Activated CD4-positive, CD25-positive, alpha-beta regulatory T cell treated with anti-CD3 and anti-CD28 coated beads, Interleukin-2, amount 50 U/mL, for 24 hours (primary cell): ENCODE results near the gene SCG3.

ENCODE experiments used
- ATAC-seq, 2 donors: fragments of 150-1000 bp; cut with Tn5 transposase; one replicate each; pipeline ENCODE4 v1.10.0; 2021; ENCODE audit warnings: mild to moderate bottlenecking in 1 of 2, moderate library complexity in 1 of 2

The SCG3 gene

DNA sequence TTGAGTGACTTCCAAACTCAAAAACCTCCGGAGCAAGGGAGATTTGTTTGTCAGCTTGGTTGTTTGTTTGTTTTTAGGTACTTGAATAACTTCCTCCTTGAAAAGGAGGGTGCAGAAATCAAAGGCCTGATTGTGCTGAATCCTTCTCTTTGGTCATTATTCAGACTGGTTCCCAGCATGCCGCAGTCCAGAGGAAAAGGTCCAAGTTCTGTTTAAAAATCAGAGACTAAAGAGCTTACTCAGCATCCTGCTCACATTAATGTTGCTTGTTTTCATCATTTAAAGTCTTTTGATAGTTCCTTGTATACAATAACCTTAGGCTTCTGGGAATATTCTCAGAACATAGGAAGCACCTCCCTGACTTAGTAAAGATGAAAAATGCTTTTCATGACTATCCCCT, 982 bp upstream of the SCG3 start:
- no peak for ATAC-seq

DNA sequence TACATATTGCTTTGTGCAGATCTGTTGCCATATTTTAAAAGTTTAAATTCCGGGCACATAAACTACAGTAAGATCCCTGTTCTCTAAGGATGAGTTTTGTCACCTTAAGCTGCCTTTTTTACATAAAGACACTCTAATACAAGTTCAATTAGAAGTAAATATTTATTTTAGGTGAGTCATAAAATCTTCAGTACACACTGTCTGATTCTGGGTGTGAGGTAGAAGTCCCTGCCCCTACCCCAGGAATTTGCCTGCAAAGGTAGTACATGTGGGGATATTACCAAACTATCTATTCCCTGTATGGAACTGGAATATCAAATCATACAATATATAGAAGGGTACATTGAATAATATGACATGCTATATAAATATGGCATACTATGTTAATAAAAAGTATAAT, 6.3 kb downstream of the SCG3 start:
- no peak for ATAC-seq

DNA sequence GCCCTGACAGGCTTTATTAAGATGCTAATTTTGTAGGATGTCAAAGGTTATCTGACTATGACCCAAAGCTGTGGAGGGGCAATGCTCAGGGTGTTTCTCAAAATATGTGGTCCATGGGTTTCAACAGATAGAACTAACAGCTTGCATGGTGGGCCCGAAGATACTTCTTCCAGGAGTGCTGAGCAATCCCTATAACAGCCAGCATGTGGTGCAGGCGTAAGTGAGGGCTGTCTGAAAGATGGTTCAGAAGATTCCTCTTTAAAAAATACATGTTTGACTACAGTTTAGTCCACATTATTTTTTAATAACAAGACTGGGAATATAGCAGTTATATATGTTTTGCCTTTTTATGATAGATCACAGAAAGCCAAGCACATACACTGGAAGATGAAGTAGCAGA, 7.6 kb downstream of the SCG3 start:
- no peak for ATAC-seq

DNA sequence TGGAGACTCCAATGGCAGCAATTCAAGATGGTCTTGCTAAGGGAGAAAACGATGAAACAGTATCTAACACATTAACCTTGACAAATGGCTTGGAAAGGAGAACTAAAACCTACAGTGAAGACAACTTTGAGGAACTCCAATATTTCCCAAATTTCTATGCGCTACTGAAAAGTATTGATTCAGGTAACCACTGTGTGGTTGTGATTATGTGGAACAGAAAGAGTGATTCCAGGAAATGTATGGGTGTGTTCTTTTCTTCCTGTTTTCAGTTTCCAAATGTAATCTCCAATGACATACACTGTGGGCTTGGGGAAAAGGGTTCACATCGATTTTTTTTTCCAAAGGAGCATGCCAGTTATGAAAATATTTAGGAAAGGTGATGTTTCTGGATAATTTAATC, 10.9 kb downstream of the SCG3 start:
- ATAC-seq, result no peak

DNA sequence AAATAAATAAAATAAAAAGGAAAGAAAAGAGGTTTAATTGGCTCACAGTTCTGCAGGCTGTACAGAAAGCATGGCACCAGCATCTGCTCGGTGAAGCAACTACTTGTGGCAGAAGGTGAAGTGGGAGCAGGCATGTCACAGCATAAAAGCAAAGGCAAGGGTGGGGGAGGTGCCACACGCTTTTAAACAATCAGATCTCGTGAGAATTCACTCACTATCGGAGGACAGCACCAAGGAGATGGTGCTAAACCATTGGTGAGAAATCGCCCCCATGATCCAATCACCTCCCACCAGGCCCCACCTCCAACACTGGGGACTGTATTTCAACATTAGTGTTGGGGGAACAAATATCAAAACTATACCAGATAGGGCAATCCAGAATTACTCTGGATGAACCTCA, 15.3 kb downstream of the SCG3 start:
- ATAC-seq, result no peak

DNA sequence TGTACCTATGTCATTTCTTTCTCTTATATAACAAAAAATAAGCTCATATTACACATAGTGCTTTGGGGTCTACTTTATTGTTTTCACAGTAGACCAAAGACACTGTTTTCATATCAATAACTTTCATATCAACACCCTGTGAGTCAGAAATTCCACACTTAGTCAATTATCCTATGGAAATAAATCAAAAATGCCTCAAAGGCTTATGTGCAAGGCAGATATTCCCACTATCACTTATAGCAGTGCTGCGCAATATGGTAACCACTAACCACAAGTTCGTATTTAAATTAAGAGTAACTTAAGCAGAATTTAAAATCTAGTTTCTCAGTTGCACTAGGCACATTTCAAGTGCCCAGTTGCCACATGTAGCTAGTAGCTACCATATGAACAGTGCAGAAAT, 15.9 kb downstream of the SCG3 start:
- ATAC-seq, result no peak

DNA sequence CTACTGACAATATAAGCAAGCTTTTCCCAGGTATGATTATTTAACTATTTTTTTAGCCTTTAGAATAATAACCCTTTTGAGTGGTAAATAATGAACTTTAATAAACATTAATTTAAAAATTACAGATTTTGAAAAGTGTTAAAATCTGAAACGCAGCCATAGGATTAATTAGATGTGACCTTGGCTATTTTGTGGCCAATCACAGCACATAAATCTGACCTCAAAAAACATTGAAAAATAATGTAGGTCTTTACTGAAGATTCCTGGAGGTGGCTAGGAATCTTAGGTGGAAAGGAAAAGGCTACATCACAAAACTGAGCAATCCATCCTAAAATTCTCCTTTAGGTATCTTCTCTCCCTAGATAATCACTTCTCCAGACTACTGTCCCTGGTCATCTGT, 18.1 kb downstream of the SCG3 start:
- no peak for ATAC-seq

DNA sequence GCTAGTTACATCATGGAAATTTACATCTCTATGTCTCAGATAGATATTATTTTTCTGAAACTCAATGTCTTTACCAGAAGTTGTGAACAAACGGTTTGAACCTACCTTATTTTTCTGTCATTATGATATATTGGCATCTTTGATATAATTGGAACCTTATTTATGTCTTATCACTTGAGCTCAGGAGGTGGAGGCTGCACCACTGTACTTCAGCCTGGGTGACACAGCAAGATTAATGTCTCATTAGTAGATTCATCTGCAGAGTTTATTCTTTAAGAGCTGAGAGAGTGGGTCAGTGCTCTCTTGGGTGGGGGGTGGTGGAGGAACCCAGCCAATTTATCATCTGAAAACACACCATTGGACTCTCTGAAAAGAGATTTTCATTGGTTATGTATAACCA, 21.4 kb downstream of the SCG3 start:
- ATAC-seq, result no peak

DNA sequence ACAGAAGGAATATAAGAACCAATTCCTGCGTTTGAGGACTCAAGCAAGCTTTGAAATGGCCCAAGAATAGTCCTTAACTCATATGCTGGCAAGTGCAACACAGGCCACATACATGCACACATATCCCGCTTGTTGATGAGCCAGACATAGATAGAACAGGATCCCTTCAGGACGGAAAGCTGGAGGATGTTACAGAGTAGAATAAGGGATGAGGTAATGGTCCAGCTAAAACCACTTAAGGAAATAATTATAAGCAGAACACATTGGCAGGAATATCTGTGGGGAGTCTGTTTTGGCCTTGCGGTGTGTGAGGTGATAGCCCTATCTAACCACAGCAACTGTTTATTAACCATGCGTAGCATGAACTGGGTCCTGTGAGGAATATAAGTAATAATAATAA, 25.0 kb downstream of the SCG3 start:
- ATAC-seq, result no peak

DNA sequence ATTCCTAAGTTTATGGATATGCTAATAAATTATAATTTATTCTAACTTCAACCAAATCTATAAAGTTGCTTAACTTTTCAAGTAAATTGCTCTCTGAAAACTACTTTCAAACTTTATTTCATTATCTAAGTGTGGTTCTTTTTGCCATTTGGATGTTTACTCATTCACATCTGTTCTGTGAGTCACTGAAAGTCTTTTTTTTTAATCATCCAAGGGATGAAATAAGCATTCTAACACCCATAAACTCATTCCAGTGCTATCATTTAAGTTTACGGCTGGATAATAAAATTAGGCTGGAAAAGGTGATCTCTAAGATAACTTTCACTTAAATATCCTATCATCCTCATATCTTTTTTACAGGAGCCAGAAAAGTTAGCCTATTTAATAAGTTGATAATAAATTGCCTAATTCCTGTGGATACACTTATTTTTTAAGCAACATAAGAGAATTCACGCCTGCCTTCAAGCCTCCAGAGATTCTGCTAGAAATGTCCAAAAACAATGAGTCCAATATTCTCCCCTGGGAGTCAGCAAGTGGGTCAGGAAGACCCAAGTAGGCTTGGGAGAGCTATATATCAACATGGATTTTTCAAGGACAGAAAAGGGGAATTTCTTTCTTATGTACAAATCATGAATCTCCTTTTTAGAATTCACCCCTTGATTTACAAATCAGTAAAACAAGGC, 25.8 kb downstream of the SCG3 start:
- no peak for ATAC-seq

DNA sequence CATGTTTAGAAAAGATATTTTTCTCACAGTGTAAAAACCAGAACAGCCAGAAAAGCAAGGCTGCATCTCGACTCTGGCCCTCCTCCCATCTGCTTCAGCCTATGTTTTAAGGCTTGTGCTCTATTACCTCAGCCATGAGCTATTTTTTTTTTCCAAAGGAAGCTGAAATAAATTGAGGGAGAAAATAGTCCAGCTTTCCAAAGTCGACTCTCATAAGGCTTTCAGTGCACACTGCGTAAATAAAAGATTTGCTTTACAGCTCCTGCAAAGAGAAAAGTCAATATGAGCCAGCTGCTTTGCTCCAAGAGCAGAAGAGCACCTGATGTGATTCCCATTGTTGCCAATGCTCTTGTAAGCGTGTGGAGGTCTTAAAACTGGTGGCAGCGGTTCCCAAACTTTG, 26.7 kb downstream of the SCG3 start:
- no peak for ATAC-seq

DNA sequence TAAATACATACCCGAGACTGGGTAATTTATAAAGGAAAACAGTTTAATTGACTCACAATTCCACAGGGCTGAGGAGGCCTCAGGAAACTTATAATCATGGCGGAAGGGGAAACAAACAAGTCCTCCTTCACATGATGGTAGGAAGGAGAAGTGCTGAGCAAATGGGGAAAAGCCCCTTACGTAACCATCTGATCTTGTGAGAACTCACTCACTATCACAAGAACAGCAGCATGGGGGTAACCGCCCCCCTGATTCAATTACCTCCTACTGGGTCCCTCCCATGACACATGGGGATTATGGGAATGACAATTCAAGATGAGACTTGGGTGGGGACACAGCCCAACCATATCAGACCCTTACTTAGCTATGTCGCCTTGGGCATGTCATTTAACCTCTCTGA, 27.7 kb downstream of the SCG3 start:
- no peak for ATAC-seq

DNA sequence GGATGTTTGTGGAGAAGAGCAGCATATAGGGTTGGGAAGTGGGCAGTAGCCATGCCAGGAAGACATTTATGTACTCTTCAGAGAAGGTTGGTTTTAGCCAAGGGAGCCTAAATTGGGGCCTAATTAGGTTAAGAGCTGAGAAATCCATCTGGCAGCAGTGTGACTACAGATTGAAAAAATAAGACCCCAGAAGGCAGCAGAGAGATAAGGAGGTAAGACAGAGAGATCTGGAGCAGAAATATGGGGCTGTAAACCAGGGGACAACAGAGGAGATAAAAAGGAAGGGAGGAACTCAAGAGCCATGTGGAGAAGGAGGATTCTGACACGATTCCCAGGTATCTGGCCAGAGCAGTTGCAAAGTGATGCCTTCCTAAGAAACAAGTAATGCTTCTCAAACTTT, 32.9 kb downstream of the SCG3 start:
- ATAC-seq, result no peak

DNA sequence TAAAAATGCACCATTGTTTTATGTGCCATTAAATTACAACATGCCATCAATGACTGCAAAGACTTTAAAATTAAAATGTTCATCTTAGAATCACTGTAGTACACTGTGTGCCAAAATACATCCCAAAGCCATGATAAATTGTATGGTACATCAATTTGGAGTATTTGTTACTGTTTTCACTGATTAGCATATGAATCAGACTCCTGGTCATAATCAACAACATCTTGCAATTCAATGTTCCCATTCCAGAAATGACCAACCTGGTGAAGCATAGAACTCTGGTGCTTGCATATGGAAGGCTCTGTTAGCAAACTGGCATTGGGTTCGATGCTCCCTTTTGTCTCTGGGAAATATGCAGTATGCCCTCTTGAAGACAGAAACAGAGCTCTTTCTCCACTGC, 33.6 kb downstream of the SCG3 start:
- ATAC-seq, result no peak

DNA sequence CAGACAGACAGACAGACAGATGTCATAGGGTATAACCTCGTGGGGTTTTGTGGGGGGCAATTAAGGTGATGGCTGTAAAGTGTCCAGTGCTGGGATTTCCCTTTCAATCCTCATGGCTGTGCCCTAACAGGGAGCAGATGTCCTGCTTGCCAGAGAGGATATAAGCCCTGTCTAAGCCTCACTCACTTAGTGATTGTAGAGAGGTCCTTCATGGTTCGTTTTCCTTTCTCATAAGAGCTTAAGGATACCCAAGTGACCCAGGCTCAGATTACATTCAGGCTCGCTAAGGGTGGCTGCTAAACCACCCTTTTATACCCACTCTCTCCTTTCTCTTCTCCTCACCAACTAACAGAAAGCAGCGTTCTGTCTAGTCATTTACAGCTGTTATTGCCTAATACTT, 36.9 kb downstream of the SCG3 start:
- no peak for ATAC-seq

DNA sequence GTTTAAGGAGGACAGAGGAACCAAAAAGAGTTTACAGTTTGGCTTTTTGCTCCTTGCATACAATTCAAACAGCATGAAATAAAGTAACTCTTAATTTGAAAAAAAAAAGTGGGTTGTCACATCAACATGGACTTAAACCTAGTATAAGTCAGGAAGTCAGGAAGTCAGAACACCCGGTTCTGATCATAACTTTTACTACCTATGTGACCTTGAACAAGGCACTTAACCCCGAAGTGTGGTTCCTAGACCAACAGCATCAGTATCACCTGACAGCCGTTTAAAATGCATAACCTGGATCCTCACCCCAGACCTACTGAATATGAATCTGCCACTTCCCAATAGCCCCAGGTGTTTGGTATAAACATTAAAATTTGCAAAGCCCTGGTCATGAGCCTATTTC, 37.4 kb downstream of the SCG3 start:
- ATAC-seq, result no peak

DNA sequence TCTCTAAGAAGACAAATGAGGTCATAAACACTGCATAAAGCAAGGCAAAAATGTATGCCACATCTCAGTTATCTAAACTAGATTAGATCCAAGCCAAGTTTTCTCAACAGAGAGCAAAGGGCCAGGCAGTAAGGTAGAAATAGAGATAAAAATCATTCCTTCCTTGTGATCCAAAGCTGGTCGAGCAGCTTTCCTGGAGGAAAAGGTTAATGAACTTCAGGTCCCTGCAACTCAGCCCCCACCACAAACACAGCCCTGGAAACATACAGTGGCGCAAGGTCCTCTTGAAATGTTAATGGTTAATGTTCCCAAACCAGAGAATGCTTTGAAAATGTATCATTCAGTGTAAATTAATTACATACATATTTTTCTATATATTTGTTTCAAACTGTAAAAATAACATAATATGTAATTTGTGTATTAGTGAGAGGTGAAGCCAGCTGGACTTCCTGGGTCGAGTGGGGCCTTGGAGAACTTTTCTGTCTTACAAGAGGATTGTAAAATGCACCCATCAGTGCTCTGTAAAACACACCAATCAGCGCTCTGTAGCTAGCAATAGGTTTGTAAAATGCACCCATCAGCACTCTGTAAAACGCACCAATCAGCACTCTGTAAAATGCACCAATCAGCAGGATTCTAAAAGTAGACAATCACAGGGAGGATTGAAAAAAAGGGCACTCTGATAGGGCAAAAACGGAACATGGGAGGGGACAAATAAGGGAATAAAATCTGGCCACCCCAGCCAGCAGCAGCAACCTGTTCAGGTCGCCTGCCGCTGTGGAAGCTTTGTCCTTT, 39.1 kb downstream of the SCG3 start:
- ATAC-seq, result no peak

DNA sequence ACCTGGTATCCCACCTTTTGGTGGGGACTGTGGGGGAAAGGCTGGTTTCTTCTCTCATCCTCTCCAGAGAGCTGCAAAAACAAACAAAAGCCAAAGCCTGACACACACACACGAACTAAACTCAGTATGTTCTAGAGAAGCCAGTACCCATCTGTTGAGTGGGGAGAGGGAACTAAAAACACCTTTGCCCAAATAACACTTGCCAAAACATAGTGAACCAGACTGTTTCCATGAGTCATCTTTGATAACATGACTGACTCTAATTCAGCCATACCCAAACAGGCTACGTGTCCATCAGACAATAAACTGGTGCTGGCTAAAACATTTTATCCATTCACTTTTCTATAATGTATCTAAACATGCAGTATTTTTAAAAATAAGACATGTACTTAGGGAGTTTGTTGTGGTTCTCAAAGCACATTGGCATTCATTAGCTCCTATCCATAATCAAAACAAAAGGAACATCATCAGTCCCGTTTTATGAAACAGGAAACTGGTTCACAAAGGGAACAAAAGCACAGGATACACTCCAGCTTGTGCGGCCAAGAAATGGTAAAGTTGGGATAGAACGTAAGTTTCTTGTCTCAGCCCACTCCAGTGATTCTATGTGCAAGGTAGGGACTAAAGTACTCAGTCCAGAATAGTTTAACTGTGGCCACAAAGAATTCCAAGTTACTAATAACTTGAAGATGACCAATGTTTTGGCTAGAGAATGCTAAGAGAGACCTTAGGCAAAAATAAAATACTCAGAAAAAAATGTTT, 40.1 kb downstream of the SCG3 start:
- ATAC-seq, result peak; percentile 44 to 59

DNA sequence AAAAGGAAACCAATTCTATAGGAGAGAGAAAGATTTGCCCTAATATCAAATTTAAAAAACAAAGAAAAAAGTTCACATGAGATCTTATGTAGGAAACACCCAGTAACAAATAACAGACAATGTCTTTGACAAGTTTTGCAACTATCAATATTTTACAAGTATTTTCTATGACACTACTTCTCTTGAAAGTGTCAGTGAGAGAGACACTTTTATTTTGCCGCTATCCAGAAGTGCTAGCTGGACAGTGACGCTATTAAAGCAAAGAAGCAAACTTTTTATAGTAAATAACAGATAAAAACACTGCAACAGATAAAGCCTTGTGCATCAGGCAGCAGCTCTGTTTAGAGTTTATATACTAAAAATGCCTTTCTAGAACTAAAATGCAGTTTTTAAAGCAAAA, 42.9 kb downstream of the SCG3 start:
- no peak for ATAC-seq

DNA sequence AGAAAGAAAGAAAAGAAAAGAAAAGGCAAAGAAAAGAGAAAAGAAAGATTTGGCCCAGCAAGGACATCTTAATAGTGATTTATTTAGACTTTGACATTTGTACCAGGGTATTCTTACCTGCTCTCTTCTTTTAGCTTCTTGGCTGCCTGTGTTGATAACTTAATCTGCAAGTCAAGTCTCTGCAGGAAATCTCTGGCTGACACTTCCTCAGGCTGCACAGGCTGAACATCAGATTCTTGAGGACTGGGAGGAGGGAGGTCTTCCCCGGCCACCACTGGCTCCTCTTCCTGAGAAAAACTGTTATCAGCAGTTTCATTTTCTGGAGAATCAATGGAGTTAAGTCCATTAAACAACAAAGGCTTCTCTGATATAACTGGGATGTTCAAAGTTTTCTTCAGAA, 43.4 kb downstream of the SCG3 start:
- no peak for ATAC-seq

DNA sequence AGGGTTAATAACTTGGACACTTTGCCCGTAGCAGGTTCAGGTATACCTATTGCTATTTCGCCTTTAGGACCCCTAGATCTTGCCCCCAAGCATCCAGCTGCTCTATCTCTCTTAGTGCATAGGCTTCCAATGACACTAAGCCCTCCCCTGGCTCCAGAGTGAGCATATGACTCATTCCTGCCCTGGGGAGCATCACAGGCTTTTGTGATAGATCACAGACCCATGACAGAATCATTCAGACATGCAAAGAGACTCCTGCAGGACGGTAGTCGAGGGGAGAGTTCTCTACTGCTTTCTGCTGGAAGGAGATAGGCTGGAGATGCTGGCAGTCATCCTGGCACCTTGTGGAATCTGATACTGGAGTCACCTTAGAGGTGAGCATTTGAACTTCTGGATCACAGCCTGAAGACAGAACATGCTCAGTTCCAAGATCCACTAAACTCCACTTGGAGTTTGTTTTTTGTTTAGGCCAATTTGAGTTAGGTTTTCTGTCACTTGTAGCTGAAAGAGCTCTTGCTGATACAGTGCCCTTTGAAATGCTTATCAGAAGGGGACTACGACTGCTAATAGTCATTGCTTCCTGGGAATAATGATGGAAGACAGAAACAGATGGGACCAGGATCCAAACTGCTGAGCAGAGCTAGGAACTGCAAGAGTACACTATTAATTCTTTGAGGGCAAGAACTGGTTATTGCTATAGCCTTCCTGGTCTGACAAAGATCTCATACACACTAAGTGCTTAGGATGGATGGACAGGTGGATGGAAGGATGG, 45.2 kb downstream of the SCG3 start:
- ATAC-seq, result peak; percentile 96

DNA sequence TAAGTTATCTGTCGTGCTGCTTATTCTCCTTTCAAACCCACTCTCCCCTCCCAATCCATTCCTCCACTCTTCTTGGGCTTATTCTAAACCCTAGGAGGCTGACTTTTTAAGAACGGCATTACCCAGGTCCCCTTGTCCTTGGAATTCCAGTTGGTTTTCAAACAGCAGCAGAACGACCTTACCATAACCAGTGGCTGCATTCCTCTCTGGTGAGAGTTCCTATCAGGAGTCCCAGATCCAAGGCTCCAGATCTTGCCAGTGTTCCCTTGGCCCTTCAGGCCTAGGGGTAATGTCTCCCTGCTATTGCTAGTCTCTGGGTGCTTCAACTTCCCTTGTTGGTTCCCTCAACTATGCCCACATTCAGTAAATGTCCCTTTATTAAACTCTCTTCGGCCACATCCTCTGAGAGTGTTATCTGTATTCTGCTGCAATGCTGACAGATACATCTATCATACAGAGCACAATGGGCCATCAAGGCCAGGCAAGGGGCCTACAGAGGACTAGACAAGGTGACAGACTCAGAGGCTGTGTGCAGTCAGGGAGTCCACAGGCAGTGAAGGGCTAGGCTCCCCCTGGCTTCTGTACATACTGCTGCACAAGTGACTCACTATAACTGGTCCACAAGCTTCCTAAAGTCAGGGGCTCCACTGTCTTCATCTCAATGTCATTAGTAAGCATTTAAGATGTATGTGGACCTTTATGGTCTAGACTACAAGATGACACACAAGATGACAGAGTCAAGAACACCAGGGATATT, 46.0 kb downstream of the SCG3 start:
- ATAC-seq, result peak; percentile 47 to 62
